CD4-positive, alpha-beta T cell treated with Interferon gamma for 1 hour (primary cell): Measurements from ENCODE around the gene AAK1.
"Not testable (repeated sequence)": the region's sequence is repeated elsewhere in the genome, so short reads cannot be mapped to it uniquely, and the experiment has no call there.

Experiments
- DNase-seq: peaks from one replicate; pipeline ENCODE4 v3.0.0-alpha.2; 2020

Gene AAK1

GRCh38 chr2:69477627-69478026 lies 165.9 kb downstream of the AAK1 start:
- no peak for DNase-seq

- DNase-seq = no peak
Observed at GRCh38 chr2:69474688-69475087, 168.9 kb downstream of the AAK1 start.

- DNase-seq = no peak
Observed at GRCh38 chr2:69471793-69472192, 171.7 kb downstream of the AAK1 start.

GRCh38 chr2:69470911-69471310 lies 172.6 kb downstream of the AAK1 start:
- no peak for DNase-seq

- no peak for DNase-seq
Observed at GRCh38 chr2:69469784-69470183, 173.8 kb downstream of the AAK1 start.

- DNase-seq = no peak
Observed at GRCh38 chr2:69469375-69469774, 174.2 kb downstream of the AAK1 start.

GRCh38 chr2:69466728-69467127 lies 176.8 kb downstream of the AAK1 start:
- no peak for DNase-seq

- DNase-seq = no peak
Observed at GRCh38 chr2:69465513-69466456, 177.8 kb downstream of the AAK1 start.

GRCh38 chr2:69464575-69464974 lies 179.0 kb downstream of the AAK1 start:
- no peak for DNase-seq

GRCh38 chr2:69462780-69463179 lies 180.8 kb downstream of the AAK1 start:
- DNase-seq = no peak

- no peak for DNase-seq
Observed at GRCh38 chr2:69461404-69461803, 182.1 kb downstream of the AAK1 start.

GRCh38 chr2:69459936-69460335 lies 183.6 kb downstream of the AAK1 start:
- DNase-seq = no peak

GRCh38 chr2:69456950-69457445 lies 186.5 kb downstream of the AAK1 start:
- DNase-seq = no peak

GRCh38 chr2:69456154-69456553 lies 187.4 kb downstream of the AAK1 start:
- DNase-seq = no peak

- DNase-seq = no peak
Observed at GRCh38 chr2:69454976-69455375, 188.6 kb downstream of the AAK1 start.

GRCh38 chr2:69453475-69454129 lies 189.9 kb downstream of the AAK1 start:
- no peak for DNase-seq

- DNase-seq = no peak
Observed at GRCh38 chr2:69452687-69453086, 190.9 kb downstream of the AAK1 start.

GRCh38 chr2:69450735-69451416 lies 192.7 kb downstream of the AAK1 start:
- DNase-seq = no peak

GRCh38 chr2:69449906-69450305 lies 193.6 kb downstream of the AAK1 start:
- DNase-seq = no peak

GRCh38 chr2:69443673-69444072 lies 199.9 kb downstream of the AAK1 start:
- DNase-seq = not testable (repeated sequence)

- DNase-seq = peak; percentile 18
Observed at GRCh38 chr2:69439499-69439898, 204.0 kb downstream of the AAK1 start.

GRCh38 chr2:69438580-69438979 lies 205.0 kb downstream of the AAK1 start:
- no peak for DNase-seq

GRCh38 chr2:69437751-69438154 lies 205.8 kb downstream of the AAK1 start:
- no peak for DNase-seq
